ENCODE data around the gene CALU. TPM values are rescaled to one million over a fixed set of nuclear protein-coding genes. Genes with fewer than 3 reads are reported as not detected.

CALU gene
- total RNA-seq, 1 donor from 2014 or later, result 52.8 TPM

DNA sequence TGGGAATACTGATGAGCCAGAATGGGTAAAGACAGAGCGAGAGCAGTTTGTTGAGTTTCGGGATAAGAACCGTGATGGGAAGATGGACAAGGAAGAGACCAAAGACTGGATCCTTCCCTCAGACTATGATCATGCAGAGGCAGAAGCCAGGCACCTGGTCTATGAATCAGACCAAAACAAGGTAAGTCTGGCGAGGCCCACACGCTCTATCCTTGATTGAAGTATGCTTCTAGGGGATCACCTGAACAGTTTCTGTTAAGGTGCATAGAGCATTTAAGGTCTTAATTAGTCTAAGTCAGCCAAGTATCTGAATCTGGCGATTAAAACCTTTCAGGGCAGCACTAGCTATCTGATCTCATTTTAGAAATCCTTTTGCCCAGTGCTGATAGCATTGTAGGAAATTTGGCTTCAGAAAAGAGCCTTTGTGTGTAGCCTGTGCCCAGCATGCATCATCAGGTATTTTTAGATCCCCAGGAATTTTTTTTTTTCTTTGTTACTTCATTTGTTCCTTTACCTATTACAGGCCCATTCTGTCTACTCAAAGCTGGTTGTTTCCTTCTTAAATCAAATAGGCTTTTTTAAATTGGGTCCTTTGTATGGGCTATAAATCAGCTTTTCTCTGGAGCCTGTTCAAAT, 28.4 kb downstream of the CALU start:
- H3K36me3 Mint-ChIP-seq (ENCODE audit: low read depth), result peaks cover 42% of the 10 kb centered on the region

DNA sequence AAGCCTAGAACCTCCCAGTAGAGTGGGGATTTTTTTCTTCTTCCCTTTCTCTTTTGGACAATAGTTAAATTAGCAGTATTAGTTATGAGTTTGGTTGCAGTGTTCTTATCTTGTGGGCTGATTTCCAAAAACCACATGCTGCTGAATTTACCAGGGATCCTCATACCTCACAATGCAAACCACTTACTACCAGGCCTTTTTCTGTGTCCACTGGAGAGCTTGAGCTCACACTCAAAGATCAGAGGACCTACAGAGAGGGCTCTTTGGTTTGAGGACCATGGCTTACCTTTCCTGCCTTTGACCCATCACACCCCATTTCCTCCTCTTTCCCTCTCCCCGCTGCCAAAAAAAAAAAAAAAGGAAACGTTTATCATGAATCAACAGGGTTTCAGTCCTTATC, 31.1 kb downstream of the CALU start:
- H3K27me3 Mint-ChIP-seq (ENCODE audit: insufficient read depth), result no peaks in the 10 kb centered on the region
- intact Hi-C loops (cut with micrococcal nuclease), result no loop called here
- peaks cover 54% of the 10 kb centered on the region for H3K36me3 Mint-ChIP-seq (ENCODE audit: low read depth)
- H3K4me3 Mint-ChIP-seq, result no peak overlapping the region
- H3K27ac Mint-ChIP-seq, result no peak overlapping the region
- no peak for DNase-seq (ENCODE audit: low spot score)
- H3K9me3 Mint-ChIP-seq, result no peaks in the 10 kb centered on the region
- no peaks in the 10 kb centered on the region for H3K4me1 Mint-ChIP-seq (ENCODE audit: low read depth)

More for the DNA sequence above, 28.4 kb downstream of the CALU start:
- DNase-seq (ENCODE audit: low spot score), result no peak
- Mint-ChIP-seq H3K27ac (no peak overlapping the region), H3K4me3 (no peak overlapping the region), H3K4me1 (ENCODE audit: low read depth) (no peaks in the 10 kb centered on the region), H3K9me3 (no peaks in the 10 kb centered on the region), H3K27me3 (ENCODE audit: insufficient read depth) (no peaks in the 10 kb centered on the region)
- intact Hi-C loops (cut with micrococcal nuclease), result no loop called here

DNA sequence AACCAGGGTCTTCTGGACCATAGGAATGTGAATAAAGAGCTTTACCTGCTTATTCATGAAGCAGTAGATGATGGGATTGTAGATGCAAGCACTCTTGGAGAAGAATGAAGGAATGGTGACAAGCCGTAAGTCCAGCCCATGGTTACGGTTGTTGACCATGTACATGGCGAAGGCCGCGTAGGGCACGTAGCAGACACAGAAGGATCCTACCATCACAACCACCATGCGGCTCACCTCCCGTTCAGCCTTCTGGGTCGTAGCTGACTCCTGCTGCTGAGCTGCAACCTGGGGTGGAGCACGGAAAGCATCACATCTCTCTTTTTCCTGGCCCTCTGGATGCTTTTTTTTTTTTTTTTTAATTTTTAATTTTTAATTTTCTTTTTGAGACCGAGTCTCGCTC, 34.4 kb downstream of the CALU start:
- Mint-ChIP-seq H3K4me3 (no peak overlapping the region), H3K4me1 (ENCODE audit: low read depth) (peaks cover 6% of the 10 kb centered on the region), H3K36me3 (ENCODE audit: low read depth) (peaks cover 43% of the 10 kb centered on the region), H3K27me3 (ENCODE audit: insufficient read depth) (no peaks in the 10 kb centered on the region), H3K9me3 (peaks cover 21% of the 10 kb centered on the region), H3K27ac (no peak overlapping the region)
- DNase-seq (ENCODE audit: low spot score), result no peak
- intact Hi-C loops (cut with micrococcal nuclease), result no loop called here

DNA sequence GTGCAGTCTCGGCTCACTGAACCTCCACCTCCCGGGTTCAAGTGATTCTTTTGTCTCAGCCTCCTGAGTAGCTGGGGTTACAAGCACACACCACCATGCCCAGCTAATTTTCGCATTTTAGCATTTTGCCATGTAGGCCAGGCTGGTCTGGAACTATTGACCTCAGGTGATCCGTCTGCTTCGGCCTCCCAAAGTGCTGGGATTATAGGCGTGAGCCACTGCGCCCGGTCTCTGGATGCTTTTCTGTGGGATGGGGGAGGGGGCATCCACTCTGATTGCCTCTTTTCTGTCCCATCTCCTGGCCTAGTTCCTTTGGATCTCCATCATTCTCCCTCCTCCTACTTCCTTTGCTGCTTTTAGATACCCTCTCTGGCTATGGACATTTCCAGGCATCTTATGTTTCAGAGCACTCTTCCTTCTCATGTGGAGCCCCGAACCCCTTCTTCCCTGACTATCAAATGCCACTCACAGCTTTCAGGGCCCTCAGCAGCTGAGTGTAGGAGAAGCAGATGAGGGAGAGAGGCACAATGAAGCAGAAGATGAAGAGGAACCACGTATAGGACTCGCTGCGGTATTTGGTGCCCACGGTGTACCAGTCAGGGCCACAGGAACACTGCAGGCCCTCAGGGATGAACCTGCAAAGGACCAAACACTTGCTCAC, 35.0 kb downstream of the CALU start:
- Mint-ChIP-seq H3K27me3 (ENCODE audit: insufficient read depth) (no peaks in the 10 kb centered on the region), H3K4me3 (no peak overlapping the region), H3K9me3 (peaks cover 21% of the 10 kb centered on the region), H3K27ac (no peak overlapping the region), H3K36me3 (ENCODE audit: low read depth) (peaks cover 39% of the 10 kb centered on the region), H3K4me1 (ENCODE audit: low read depth) (peaks cover 6% of the 10 kb centered on the region)
- DNase-seq (ENCODE audit: low spot score), result no peak
- intact Hi-C loops (cut with micrococcal nuclease), result no loop called here

DNA sequence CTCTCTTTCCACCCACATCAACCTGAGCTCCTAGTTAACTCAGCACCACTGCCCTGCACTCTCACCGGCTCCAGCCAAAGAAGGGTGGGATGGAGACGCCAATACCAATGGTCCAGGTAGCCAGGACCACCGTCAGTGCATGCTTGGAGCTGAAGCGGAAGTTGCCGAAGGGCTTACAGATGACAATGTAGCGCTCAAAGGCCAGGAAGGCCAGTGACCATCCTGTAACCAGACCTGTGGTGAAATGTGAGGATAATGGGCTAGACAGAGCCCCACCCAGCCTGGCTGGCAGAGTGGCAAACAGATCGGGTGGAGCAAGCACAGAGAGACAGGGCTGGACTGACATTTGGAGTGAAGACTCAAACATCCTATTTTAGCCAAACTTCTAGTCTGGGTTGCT, 35.8 kb downstream of the CALU start:
- no peak for DNase-seq (ENCODE audit: low spot score)
- H3K27me3 Mint-ChIP-seq (ENCODE audit: insufficient read depth), result no peaks in the 10 kb centered on the region
- H3K4me1 Mint-ChIP-seq (ENCODE audit: low read depth), result peaks cover 6% of the 10 kb centered on the region
- H3K9me3 Mint-ChIP-seq, result peaks cover 21% of the 10 kb centered on the region
- H3K27ac Mint-ChIP-seq, result no peak overlapping the region
- H3K4me3 Mint-ChIP-seq, result no peak overlapping the region
- intact Hi-C loops (cut with micrococcal nuclease), result no loop called here
- peaks cover 33% of the 10 kb centered on the region for H3K36me3 Mint-ChIP-seq (ENCODE audit: low read depth)

DNA sequence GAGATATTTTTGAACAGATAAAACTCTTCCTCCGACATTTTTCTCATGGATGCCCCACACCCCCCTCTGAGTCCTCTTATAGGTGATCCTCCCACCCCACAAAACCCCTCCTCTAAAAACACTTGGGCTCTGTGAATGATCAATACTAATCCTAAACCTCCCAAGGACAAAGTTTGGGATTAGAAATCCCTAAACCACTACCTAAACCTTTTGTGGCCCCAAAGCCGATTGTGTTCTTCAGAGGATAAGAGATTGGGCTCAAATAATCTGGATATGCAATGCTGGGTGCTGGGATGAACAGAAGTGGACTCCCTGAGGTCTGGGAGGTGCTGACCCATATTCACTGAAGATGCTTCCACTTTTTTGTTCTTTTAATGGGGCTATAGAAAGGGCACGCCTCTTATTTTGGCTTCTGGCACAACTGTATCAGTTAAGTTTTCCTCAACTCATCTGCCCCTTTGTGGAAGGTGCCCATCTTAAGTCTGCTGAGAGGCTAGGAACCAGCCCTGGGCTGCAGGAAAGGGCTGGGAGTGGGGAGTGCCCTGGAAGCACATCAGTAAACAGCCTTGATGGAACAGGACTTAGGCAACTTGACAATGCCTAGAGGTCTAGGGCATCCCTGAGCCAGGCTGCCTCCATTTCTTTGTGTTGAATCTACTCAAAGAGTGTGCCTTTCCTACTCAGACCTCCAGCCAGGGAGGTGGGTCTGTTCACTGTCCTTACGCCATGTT, 36.8 kb downstream of the CALU start, which contains the start of gene OPN1SW:
TSS of gene OPN1SW (minus strand) at position 51 of the 731 bp plus-strand sequence. CDS start at position 38, 13 bp downstream.
- peaks cover 6% of the 10 kb centered on the region for H3K4me1 Mint-ChIP-seq (ENCODE audit: low read depth)
- intact Hi-C loops (cut with micrococcal nuclease), result no loop called here
- no peak within 1 kb of the TSS for H3K27ac Mint-ChIP-seq
- H3K9me3 Mint-ChIP-seq, result peaks cover 21% of the 10 kb centered on the region
- no peak within 1 kb of the TSS for H3K4me3 Mint-ChIP-seq
- peaks cover 2% of the 10 kb centered on the region for H3K27me3 Mint-ChIP-seq (ENCODE audit: insufficient read depth)
- H3K36me3 Mint-ChIP-seq (ENCODE audit: low read depth), result peaks cover 28% of the 10 kb centered on the region
- no peak for DNase-seq (ENCODE audit: low spot score)

DNA sequence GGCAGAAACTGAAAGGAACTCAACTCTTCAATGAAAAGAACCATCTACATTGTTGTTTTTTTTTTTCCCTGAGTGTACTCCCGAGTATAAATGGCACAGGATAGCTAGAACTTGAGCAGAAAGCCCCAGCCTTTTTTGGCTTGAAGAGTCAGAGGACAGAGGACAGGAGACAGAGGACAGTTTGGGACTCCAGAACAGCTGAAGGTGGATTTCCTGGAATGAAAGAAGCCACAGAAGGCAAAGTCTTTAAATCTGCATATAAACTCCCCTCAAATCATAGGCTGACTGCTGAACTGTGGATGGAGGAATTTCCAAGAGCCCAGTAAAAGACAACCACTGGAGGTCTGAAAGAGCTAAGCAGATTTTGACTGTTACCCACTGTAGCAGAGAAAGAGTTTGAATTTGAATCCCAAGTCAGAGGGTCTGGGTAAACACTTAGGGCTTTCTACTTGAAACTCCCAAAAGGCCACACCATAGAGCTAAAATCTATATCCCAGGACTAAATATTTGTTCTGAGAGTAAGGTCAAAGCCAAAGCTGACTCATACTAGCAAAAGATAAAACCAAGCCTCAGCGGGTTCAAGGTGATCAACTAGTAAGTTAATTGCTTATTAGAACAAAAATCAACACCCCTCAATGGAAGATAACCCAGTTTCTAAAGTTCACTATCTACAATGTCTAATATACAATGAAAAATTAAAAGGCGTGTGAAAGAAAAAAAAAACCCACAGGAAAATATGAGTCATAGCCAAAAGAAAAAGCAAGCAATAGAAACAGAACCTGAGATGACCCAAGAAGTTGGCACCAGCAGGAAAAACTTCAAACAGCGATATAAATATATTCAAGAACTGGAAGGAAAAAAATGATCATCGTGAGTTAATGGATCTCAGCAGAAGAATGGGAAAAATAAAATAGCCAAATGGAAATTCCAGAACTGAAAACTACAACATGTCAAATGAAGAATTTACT, 38.3 kb downstream of the CALU start:
- DNase-seq (ENCODE audit: low spot score), result no peak
- intact Hi-C loops (cut with micrococcal nuclease), result no loop called here
- H3K4me1 Mint-ChIP-seq (ENCODE audit: low read depth), result peaks cover 6% of the 10 kb centered on the region
- H3K9me3 Mint-ChIP-seq, result peaks cover 21% of the 10 kb centered on the region
- H3K36me3 Mint-ChIP-seq (ENCODE audit: low read depth), result peaks cover 18% of the 10 kb centered on the region
- peaks cover 3% of the 10 kb centered on the region for H3K27me3 Mint-ChIP-seq (ENCODE audit: insufficient read depth)
- peak overlapping the region; percentile 41 for H3K27ac Mint-ChIP-seq
- no peak overlapping the region for H3K4me3 Mint-ChIP-seq

DNA sequence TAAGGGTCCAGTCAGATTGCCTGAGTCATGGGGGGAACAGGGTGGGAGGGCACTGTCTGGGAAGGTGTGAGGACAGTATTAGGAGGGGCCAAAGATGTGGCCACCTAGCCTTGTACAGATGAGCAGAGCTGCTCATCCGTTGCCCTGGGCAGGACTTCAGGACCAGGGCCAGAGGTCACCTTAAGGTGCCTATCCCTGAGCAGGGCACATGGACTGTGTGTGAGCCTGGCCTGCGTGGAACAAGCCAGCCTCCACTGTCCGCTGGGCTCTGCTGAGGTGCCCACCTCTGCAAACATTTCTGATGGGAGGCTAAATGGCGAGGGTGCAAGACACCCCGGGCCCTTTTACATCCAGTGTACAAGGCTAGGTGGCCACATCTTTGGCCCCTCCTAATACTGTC, 39.8 kb downstream of the CALU start:
- H3K27ac Mint-ChIP-seq, result no peak overlapping the region
- H3K4me3 Mint-ChIP-seq, result no peak overlapping the region
- peaks cover 6% of the 10 kb centered on the region for H3K4me1 Mint-ChIP-seq (ENCODE audit: low read depth)
- H3K36me3 Mint-ChIP-seq (ENCODE audit: low read depth), result peaks cover 14% of the 10 kb centered on the region
- peaks cover 3% of the 10 kb centered on the region for H3K27me3 Mint-ChIP-seq (ENCODE audit: insufficient read depth)
- peaks cover 21% of the 10 kb centered on the region for H3K9me3 Mint-ChIP-seq
- intact Hi-C loops (cut with micrococcal nuclease), result no loop called here
- DNase-seq (ENCODE audit: low spot score), result no peak

DNA sequence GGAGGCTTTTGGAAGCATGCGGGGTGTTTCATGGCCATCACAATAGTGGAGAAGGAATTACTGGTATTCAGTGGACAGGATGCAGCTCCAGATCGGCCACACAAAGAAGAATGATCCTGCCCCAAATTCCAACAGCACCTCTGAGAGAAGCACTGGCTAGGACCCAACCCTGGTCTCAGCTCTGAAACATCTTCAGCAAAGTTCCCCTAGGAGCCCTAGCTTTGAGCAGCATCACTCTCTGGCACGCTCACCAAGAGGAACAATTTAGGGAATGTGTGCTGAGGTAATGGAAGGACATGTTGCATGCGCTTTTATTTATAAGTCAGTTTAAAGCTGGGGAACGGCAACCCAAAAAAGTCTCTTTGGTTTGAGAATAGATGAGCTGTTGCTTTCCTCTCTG, 42.0 kb downstream of the CALU start:
- Mint-ChIP-seq H3K4me3 (no peak overlapping the region), H3K27me3 (ENCODE audit: insufficient read depth) (peaks cover 12% of the 10 kb centered on the region), H3K27ac (no peak overlapping the region), H3K9me3 (peaks cover 21% of the 10 kb centered on the region), H3K4me1 (ENCODE audit: low read depth) (peaks cover 6% of the 10 kb centered on the region), H3K36me3 (ENCODE audit: low read depth) (peaks cover 5% of the 10 kb centered on the region)
- no peak for DNase-seq (ENCODE audit: low spot score)
- intact Hi-C loops (cut with micrococcal nuclease), result no loop called here

DNA sequence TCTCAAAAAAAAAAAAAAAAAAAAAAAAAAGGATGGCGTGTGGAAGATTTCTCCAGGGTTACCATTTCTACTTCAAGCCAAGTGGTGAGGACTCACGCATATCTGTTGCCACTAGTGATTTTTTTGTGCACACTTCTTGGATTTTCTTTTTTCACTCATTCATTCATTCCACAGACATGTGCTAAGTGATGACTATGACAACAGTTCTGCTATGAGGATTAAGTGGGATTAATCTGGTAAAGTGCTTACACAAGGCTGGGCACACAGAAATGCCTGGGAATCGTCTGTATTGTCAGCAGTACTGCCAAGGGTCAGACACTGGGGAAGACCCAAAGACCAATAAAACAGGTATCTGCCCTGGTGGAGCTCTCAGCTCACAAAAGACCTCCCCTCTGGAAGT, 42.7 kb downstream of the CALU start:
- H3K4me1 Mint-ChIP-seq (ENCODE audit: low read depth), result peaks cover 6% of the 10 kb centered on the region
- H3K27ac Mint-ChIP-seq, result no peak overlapping the region
- DNase-seq (ENCODE audit: low spot score), result no peak
- peaks cover 2% of the 10 kb centered on the region for H3K36me3 Mint-ChIP-seq (ENCODE audit: low read depth)
- intact Hi-C loops (cut with micrococcal nuclease), result no loop called here
- H3K27me3 Mint-ChIP-seq (ENCODE audit: insufficient read depth), result peaks cover 13% of the 10 kb centered on the region
- H3K9me3 Mint-ChIP-seq, result peaks cover 14% of the 10 kb centered on the region
- H3K4me3 Mint-ChIP-seq, result no peak overlapping the region

DNA sequence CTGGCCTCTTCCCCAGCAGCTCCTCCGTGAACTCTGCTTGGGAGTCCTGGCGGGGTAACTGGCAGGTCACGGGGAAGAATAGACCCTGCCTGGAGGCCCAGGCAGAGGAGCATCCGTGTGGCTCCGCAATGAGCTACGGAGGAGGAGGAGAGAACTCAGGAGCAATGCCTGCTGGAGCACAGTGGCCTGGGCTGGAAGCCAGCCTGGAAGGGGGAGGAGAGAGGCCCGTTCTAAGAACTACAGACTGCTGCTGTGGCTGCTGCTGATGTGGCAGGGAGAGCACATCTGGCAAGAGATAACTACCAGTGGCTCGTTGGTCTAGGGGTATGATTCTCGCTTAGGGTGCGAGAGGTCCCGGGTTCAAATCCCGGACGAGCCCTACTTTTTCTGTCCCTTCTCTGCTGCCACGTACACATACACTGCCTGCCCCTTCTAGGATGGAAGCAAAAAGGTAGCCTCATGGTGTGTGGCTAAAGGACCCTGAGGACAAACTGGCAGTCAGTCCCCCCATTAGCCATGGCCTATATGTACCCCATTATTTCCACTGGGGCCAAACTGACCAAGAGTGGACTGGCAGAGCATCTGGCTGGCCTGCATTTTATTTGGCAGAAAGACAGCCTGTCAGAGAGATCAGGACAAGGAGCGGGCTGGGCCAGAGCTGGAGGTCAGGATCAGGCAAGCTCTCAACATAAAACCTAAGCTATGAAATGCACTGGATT, 44.1 kb downstream of the CALU start:
- H3K4me1 Mint-ChIP-seq (ENCODE audit: low read depth), result no peaks in the 10 kb centered on the region
- H3K27me3 Mint-ChIP-seq (ENCODE audit: insufficient read depth), result peaks cover 19% of the 10 kb centered on the region
- H3K9me3 Mint-ChIP-seq, result no peaks in the 10 kb centered on the region
- H3K4me3 Mint-ChIP-seq, result no peak overlapping the region
- no peak overlapping the region for H3K27ac Mint-ChIP-seq
- intact Hi-C loops (cut with micrococcal nuclease), result no loop called here
- no peak for DNase-seq (ENCODE audit: low spot score)
- no peaks in the 10 kb centered on the region for H3K36me3 Mint-ChIP-seq (ENCODE audit: low read depth)

DNA sequence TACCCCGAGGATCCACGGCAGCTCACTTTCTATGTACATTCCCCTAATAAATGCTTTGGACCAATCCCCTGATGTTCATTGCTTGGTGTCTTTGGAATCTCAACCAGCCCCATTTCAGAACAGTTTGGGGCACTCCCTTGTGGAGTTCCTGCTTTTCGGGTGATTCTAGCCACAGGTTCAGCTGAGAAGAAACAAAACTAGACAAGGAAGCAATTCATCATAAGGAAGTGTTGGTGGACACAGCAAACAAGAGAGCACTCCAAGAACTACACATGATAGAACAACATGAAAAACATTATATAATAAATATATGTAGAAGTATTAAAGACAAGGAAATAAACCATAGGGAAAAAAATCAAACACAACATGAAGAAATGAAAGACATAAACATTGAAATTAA, 46.6 kb downstream of the CALU start:
- H3K36me3 Mint-ChIP-seq (ENCODE audit: low read depth), result no peaks in the 10 kb centered on the region
- H3K4me1 Mint-ChIP-seq (ENCODE audit: low read depth), result peaks cover 4% of the 10 kb centered on the region
- DNase-seq (ENCODE audit: low spot score), result no peak
- H3K27ac Mint-ChIP-seq, result no peak overlapping the region
- peaks cover 39% of the 10 kb centered on the region for H3K27me3 Mint-ChIP-seq (ENCODE audit: insufficient read depth)
- intact Hi-C loops (cut with micrococcal nuclease), result no loop called here
- no peaks in the 10 kb centered on the region for H3K9me3 Mint-ChIP-seq
- no peak overlapping the region for H3K4me3 Mint-ChIP-seq
